AG09319 (cell line): ENCODE data around the gene EFCAB6.

Experiments
- DNase-seq: peaks from one replicate; pipeline ENCODE4 v3.0.0-alpha.2; 2010; ENCODE audit warnings: low read depth; ENCODE audit errors: extremely low read depth
- CTCF ChIP-seq: IDR thresholded peaks from 2 replicates; pipeline ENCODE4 v1.5.1; 2011; ENCODE audit warnings: low read depth, mild to moderate bottlenecking, inconsistent platforms, low read length, moderate library complexity

EFCAB6 gene

GRCh38 chr22:43857367-43857766 is 45.3 kb upstream of the EFCAB6 start:
- DNase-seq: no peak

GRCh38 chr22:43855431-43855830 is 43.3 kb upstream of the EFCAB6 start:
- no peak for TF ChIP-seq CTCF
- no peak for DNase-seq

More at GRCh38 chr22:43857367-43857766, 45.3 kb upstream of the EFCAB6 start:
- TF ChIP-seq CTCF: no peak

- DNase-seq: no peak
- no peak for TF ChIP-seq CTCF
Observed at GRCh38 chr22:43854786-43855271, 42.7 kb upstream of the EFCAB6 start.

GRCh38 chr22:43854121-43854785 is 42.1 kb upstream of the EFCAB6 start:
- no peak for TF ChIP-seq CTCF
- no peak for DNase-seq

GRCh38 chr22:43853328-43853931 is 41.3 kb upstream of the EFCAB6 start:
- no peak for DNase-seq
- TF ChIP-seq CTCF: no peak

GRCh38 chr22:43852573-43853327 is 40.6 kb upstream of the EFCAB6 start:
- no peak for TF ChIP-seq CTCF

GRCh38 chr22:43851979-43852307 is 39.8 kb upstream of the EFCAB6 start:
- DNase-seq: no peak
- TF ChIP-seq CTCF: no peak

More at GRCh38 chr22:43852573-43853327, 40.6 kb upstream of the EFCAB6 start:
- no peak for DNase-seq
